Esophagus squamous epithelium (tissue), 5 donors: ENCODE data around the gene TREM2. TPM values are rescaled to one million over a fixed set of nuclear protein-coding genes. Genes with fewer than 3 reads are reported as not detected.

Experiments
- DNase-seq: peaks from one replicate; lab custom pipeline; 2025; lab: John Stamatoyannopoulos, UW
- H3K27ac ChIP-seq, 4 donors: fragments of 200-600 bp; sonication (generic); one replicate each; pipeline ENCODE4 v1.5.1; 2016 to 2019; ENCODE audit warnings: mild to moderate bottlenecking in 1 of 4
- H3K27me3 ChIP-seq, 4 donors: fragments of 200-600 bp; sonication (generic); 1 replicate in 3 of 4; 2 replicates in 1 of 4; pipeline versions ENCODE4 v1.5.1 to v1.6.0; 2017 to 2021; ENCODE audit warnings: antibody characterized with exemption in 1 of 4
- H3K36me3 ChIP-seq, 3 donors: fragments of 200-600 bp; sonication (generic); one replicate each; pipeline ENCODE4 v1.5.1; 2016 to 2019
- H3K4me1 ChIP-seq, 3 donors: fragments of 200-600 bp; sonication (generic); one replicate each; pipeline ENCODE4 v1.5.1; 2017 to 2019
- H3K4me3 ChIP-seq, 4 donors: fragments of 200-600 bp; sonication (generic); 1 replicate in 3 of 4; 2 replicates in 1 of 4; pipeline ENCODE4 v1.5.1; 2016 to 2019; ENCODE audit warnings: mild to moderate bottlenecking in 2 of 4, moderate library complexity in 1 of 4
- H3K9me3 ChIP-seq, 3 donors: fragments of 200-600 bp; sonication (generic); one replicate each; pipeline ENCODE4 v1.5.1; 2016 to 2019
- POLR2A ChIP-seq, 4 donors: fragments of 450-650 bp; IDR thresholded peaks; one replicate each; pipeline ENCODE4 v1.6.1; 2017; ENCODE audit warnings: antibody characterized with exemption in 4 of 4, mild to moderate bottlenecking in 4 of 4, moderate library complexity in 3 of 4
- WGBS, 2 donors: methylation state at CpG; one replicate each; pipeline ENCODE4 v1.1.5; 2018; 5-methylcytosine and 5-hydroxymethylcytosine counted together
- intact Hi-C: fragments of 100-400 bp; cut with DNase I; formaldehyde crosslinking; loops from one replicate; pipeline ENCODE4 v1.15.0; 2022
- total RNA-seq, 4 donors: library from RNA; depleted of rRNA; stranded (reverse); fragments of >200 nt; gene quantifications; one replicate each; pipeline ENCODE4 v1.1.0, GENCODE V29; 2016
- TF ChIP-seq, protein P1 (sequence below), 6 experiments: fragments of 450-650 bp in 4 of 6; fragments of 200-600 bp in 2 of 6; sonication (generic) in 2 of 6; IDR thresholded peaks; one replicate each; pipeline ENCODE4 v1.5.1; 2016 to 2019; ENCODE audit warnings: antibody characterized with exemption in 6 of 6, mild to moderate bottlenecking in 4 of 6, moderate library complexity in 4 of 6
- donor health status: DM: yes; HTN: yes; CAD: no.

Gene TREM2
- total RNA-seq, 4 donors from 2014 or later, result 0.70 to 7.3 (median 0.95) TPM; not detected in 1

DNA sequence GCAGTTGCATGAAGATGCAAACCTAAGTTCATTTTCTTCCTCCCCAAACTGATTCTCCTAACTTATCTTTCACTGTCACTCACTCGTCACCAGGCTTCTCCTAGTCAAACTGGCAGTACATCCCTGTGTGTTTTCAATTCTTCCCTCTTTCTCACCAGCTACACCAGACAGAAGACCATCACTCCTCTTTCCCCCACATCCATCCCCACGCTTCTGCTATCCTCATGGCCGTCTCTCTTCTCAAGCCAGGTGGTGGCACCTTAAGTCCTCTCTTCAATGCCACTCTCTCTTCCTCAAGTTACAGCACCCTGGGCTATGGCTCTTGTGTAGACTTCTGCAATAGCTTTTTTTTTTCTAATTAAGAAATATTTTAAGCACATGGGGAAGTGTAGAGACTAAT, 14.4 kb upstream of the TREM2 start:
- Histone ChIP-seq H3K27ac (no peak overlapping the region), H3K9me3 (no peaks in the 10 kb centered on the region)

DNA sequence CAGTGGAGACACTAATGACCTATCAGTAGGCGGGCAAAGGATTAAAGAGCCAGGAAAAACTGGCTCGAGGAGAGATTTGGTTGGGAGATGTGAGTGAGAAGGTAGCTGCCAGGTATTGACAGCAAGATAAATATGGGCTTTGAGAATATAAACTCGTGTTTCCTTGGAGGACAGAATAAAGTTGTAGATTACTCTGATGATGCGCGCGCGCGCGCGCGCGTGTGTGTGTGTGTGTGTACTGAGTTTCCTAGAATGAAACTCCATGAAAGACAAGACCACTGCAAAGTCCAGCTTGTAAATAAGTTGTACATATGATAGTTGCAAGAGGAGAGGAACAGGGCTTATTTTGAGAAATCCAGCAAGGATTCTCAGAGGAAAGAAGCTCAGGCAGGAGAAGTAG, 13.3 kb upstream of the TREM2 start:
- DNase-seq, result no peak
- TF ChIP-seq, protein P1, sequence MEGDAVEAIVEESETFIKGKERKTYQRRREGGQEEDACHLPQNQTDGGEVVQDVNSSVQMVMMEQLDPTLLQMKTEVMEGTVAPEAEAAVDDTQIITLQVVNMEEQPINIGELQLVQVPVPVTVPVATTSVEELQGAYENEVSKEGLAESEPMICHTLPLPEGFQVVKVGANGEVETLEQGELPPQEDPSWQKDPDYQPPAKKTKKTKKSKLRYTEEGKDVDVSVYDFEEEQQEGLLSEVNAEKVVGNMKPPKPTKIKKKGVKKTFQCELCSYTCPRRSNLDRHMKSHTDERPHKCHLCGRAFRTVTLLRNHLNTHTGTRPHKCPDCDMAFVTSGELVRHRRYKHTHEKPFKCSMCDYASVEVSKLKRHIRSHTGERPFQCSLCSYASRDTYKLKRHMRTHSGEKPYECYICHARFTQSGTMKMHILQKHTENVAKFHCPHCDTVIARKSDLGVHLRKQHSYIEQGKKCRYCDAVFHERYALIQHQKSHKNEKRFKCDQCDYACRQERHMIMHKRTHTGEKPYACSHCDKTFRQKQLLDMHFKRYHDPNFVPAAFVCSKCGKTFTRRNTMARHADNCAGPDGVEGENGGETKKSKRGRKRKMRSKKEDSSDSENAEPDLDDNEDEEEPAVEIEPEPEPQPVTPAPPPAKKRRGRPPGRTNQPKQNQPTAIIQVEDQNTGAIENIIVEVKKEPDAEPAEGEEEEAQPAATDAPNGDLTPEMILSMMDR (IDR thresholded peaks at IDR 0.05), result no peak
- TF ChIP-seq POLR2A (IDR thresholded peaks at IDR 0.05), result no peak
- intact Hi-C loops, result no loop called here
- Histone ChIP-seq H3K27me3 (peaks cover 0 to 33% (median 0%) of the 10 kb centered on the region in 4 donors), H3K9me3 (no peaks in the 10 kb centered on the region), H3K4me3 (no peak overlapping the region), H3K27ac (no peak overlapping the region), H3K36me3 (no peaks in the 10 kb centered on the region), H3K4me1 (no peaks in the 10 kb centered on the region)
- 84 to 92% methylated on average over 12 of the region's 12 CpGs for WGBS, 2 donors

More for the DNA sequence above, 14.4 kb upstream of the TREM2 start:
- no peak overlapping the region for H3K4me3 ChIP-seq
- 52 to 60% methylated on average over 2 to 3 of the region's 3 CpGs for WGBS, 2 donors
- peaks cover 0 to 25% (median 0%) of the 10 kb centered on the region in 4 donors for H3K27me3 ChIP-seq
- intact Hi-C loops, result no loop called here
- TF ChIP-seq POLR2A (IDR thresholded peaks at IDR 0.05), result no peak
- TF ChIP-seq, protein P1 (IDR thresholded peaks at IDR 0.05), result no peak
- H3K36me3 ChIP-seq, result no peaks in the 10 kb centered on the region
- H3K4me1 ChIP-seq, result no peaks in the 10 kb centered on the region
- no peak for DNase-seq

DNA sequence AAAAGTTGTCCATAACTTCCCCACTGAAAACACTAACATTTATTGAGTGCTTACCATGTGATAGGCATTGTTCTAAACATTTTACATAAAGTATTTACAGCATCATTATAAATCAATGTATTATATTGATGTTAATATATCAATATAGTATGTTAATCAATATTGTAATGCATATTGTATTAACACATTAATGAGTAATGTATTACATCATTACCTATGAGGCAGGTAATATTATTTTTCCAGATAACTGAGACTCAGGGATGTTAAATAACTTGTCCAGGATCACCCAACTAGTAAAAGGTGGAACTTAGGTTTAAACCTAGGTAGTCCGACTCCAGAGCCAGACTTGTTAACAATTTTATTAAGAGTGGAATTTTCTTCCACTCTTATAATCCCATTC, 12.2 kb upstream of the TREM2 start:
- DNase-seq, result no peak
- WGBS, 2 donors, result 71 to 91% methylated on average over 1 of the region's 1 CpG
- Histone ChIP-seq H3K36me3 (no peaks in the 10 kb centered on the region), H3K4me3 (no peak overlapping the region), H3K4me1 (no peaks in the 10 kb centered on the region), H3K27me3 (peaks cover 0 to 34% (median 0%) of the 10 kb centered on the region in 4 donors), H3K9me3 (no peaks in the 10 kb centered on the region), H3K27ac (no peak overlapping the region)
- TF ChIP-seq, protein P1 (IDR thresholded peaks at IDR 0.05), result no peak
- intact Hi-C loops, result no loop called here

DNA sequence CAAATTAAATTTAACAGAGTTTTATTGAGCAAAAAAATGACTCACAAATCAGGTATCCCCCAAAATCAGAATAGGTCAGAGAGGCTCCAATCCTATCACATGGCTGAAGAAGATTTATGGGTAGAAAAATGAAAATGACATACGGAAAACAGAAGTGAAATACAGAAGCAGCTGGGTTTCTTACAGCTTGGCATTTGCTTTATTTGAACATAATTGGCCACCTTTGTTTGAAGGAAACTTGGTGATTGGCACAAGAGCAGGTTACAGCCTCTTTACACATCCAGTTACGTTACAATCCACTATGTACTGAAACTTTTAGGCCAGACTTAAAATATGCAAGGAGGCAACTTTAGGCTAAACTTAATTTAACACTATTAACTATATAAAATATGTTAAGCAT, 11.7 kb upstream of the TREM2 start:
- no peaks in the 10 kb centered on the region for H3K9me3 ChIP-seq
- no peaks in the 10 kb centered on the region for H3K4me1 ChIP-seq
- no peak for TF ChIP-seq POLR2A (IDR thresholded peaks at IDR 0.05)
- TF ChIP-seq, protein P1 (IDR thresholded peaks at IDR 0.05), result no peak
- DNase-seq, result no peak
- intact Hi-C loops, result no loop called here
- H3K27me3 ChIP-seq, result peaks cover 0 to 30% (median 0%) of the 10 kb centered on the region in 4 donors
- WGBS, 2 donors, result 50 to 69% methylated on average over 2 of the region's 2 CpGs
- no peak overlapping the region for H3K4me3 ChIP-seq
- no peaks in the 10 kb centered on the region for H3K36me3 ChIP-seq
- H3K27ac ChIP-seq, result no peak overlapping the region

DNA sequence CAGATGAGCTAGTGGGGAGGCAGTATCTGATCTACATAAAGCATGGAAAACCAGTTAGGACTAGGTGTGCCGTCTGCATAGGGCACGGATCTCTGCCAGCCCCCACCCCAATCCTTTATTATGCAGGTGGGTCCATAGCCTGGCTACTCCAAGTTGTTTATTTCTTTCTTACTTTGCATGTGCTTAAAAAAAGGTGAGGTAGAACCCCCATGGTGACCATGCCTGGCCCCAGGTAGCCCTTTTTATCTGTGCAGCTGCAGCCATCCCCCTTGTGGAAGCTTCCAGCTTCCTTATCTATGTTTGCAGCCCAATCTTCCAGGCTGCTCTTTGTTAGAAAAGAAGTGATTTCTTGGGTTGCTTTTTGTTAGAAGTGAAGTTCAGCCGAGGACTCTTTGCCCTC, 9.0 kb upstream of the TREM2 start:
- TF ChIP-seq, protein P1 (IDR thresholded peaks at IDR 0.05), result no peak
- no peak for TF ChIP-seq POLR2A (IDR thresholded peaks at IDR 0.05)
- H3K27ac ChIP-seq, result no peak overlapping the region
- WGBS, 2 donors, result 24 to 38% methylated on average over 3 of the region's 3 CpGs
- H3K4me3 ChIP-seq, result no peak overlapping the region
- peaks cover 0 to 24% (median 0%) of the 10 kb centered on the region in 4 donors for H3K27me3 ChIP-seq
- no peaks in the 10 kb centered on the region for H3K4me1 ChIP-seq
- no peaks in the 10 kb centered on the region for H3K36me3 ChIP-seq
- DNase-seq, result no peak
- no peaks in the 10 kb centered on the region for H3K9me3 ChIP-seq
- intact Hi-C loops, result no loop called here
